Body of pancreas (tissue), 4 donors: Measurements from ENCODE around the gene CEP170B. TPM values are rescaled to one million over a fixed set of nuclear protein-coding genes. Genes with fewer than 3 reads are reported as not detected.

Experiments used
- ATAC-seq: fragments of 150-250 bp; one replicate; pipeline ENCODE4 v1.9.1; 2016
- DNase-seq, 4 donors: peaks; one replicate each; pipeline ENCODE4 v3.0.0-alpha.2; 2019
- H3K27ac ChIP-seq, 4 donors: fragments of 200-600 bp; sonication (generic); 1 replicate in 3 of 4; 2 replicates in 1 of 4; pipeline versions ENCODE4 v1.5.1 to v1.6.1; 2016 to 2019; ENCODE audit warnings: mild to moderate bottlenecking in 1 of 4, mixed read lengths in 1 of 4, moderate library complexity in 1 of 4
- H3K27me3 ChIP-seq, 2 donors: fragments of 200-600 bp; sonication (generic); one replicate each; pipeline ENCODE4 v1.6.0; 2016; ENCODE audit warnings: mild to moderate bottlenecking in 1 of 2
- H3K36me3 ChIP-seq, 2 donors: fragments of 200-600 bp; sonication (generic); replicated peaks in 1 of 2; 2 replicates each; pipeline ENCODE4 v1.5.1; 2016; ENCODE audit warnings: low read depth in 2 of 2; ENCODE audit not compliant: insufficient read depth in 1 of 2
- H3K4me1 ChIP-seq: fragments of 200-600 bp; sonication (generic); one replicate; pipeline ENCODE4 v1.6.0; 2016
- H3K4me3 ChIP-seq, 2 donors: fragments of 200-600 bp; sonication (generic); 1 replicate in 1 of 2; 2 replicates in 1 of 2; pipeline ENCODE4 v1.5.1; 2016 to 2019
- H3K9me3 ChIP-seq, 3 donors: fragments of 200-600 bp; sonication (generic); 1 replicate in 2 of 3; 2 replicates in 1 of 3; pipeline ENCODE4 v1.5.1; 2016
- CTCF ChIP-seq, 7 experiments: fragments of 450-650 bp in 4 of 7; fragments of 200-600 bp in 3 of 7; sonication (generic) in 3 of 7; IDR thresholded peaks; one replicate each; pipeline ENCODE4 v1.5.1; 2016 to 2019; ENCODE audit warnings: antibody characterized with exemption in 7 of 7
- POLR2A ChIP-seq, 3 donors: fragments of 450-650 bp; IDR thresholded peaks; one replicate each; pipeline ENCODE4 v1.6.1; 2016; ENCODE audit warnings: antibody characterized with exemption in 3 of 3, mild to moderate bottlenecking in 2 of 3
- WGBS, 2 donors: methylation state at CpG; one replicate each; pipeline ENCODE4 v1.1.5; 2017; 5-methylcytosine and 5-hydroxymethylcytosine counted together
- intact Hi-C: fragments of 100-400 bp; cut with DNase I; formaldehyde crosslinking; loops from one replicate; pipeline ENCODE4 v1.15.1; 2023
- total RNA-seq, 2 donors: library from RNA; depleted of rRNA; stranded (reverse); fragments of >200 nt; gene quantifications; one replicate each; pipeline ENCODE4 v1.1.0, GENCODE V29; 2016

The CEP170B gene
- total RNA-seq, 2 donors from 2014 or later = 23.6 to 41.9 TPM

- H3K4me3 ChIP-seq = no peak overlapping the region
- no peaks in the 10 kb centered on the region for H3K9me3 ChIP-seq
- intact Hi-C loops = no loop called here
- H3K27ac ChIP-seq = no peak overlapping the region
- WGBS, 2 donors = 83 to 85% methylated on average over 2 of the region's 2 CpGs
- no peaks in the 10 kb centered on the region for H3K27me3 ChIP-seq
- no peak for ATAC-seq
- H3K4me1 ChIP-seq = peaks cover 13% of the 10 kb centered on the region
- TF ChIP-seq CTCF (IDR thresholded peaks at IDR 0.05) = no peak
- no peak for TF ChIP-seq POLR2A (IDR thresholded peaks at IDR 0.05)
- no peaks in the 10 kb centered on the region for H3K36me3 ChIP-seq
- no peak for DNase-seq
Measured at GRCh38 chr14:104938436-104938835, 73.4 kb downstream of the CEP170B start.

- no peaks in the 10 kb centered on the region for H3K27me3 ChIP-seq
- intact Hi-C loops = no loop called here
- DNase-seq (no peak), ATAC-seq (no peak)
- no peak overlapping the region for H3K4me3 ChIP-seq
- H3K27ac ChIP-seq = no peak overlapping the region
- WGBS, 2 donors = 100% methylated on average over 1 of the region's 1 CpG; no CpG with 5 or more reads in 1 of the 2 donors
- H3K4me1 ChIP-seq = peaks cover 13% of the 10 kb centered on the region
- TF ChIP-seq CTCF (IDR thresholded peaks at IDR 0.05) (no peak), POLR2A (IDR thresholded peaks at IDR 0.05) (no peak)
- no peaks in the 10 kb centered on the region for H3K9me3 ChIP-seq
- no peaks in the 10 kb centered on the region for H3K36me3 ChIP-seq
Measured at GRCh38 chr14:104938960-104939359, 73.9 kb downstream of the CEP170B start.

- Histone ChIP-seq H3K9me3 (no peaks in the 10 kb centered on the region), H3K4me1 (peaks cover 10% of the 10 kb centered on the region), H3K4me3 (no peak overlapping the region), H3K36me3 (no peaks in the 10 kb centered on the region), H3K27ac (no peak overlapping the region), H3K27me3 (no peaks in the 10 kb centered on the region)
- TF ChIP-seq POLR2A (IDR thresholded peaks at IDR 0.05) = no peak
- ATAC-seq = peak; percentile 60
- intact Hi-C loops = no loop called here
- DNase-seq = peak in 1 of 4 donors; percentile 15
- WGBS, 2 donors = 54 to 55% methylated on average over 7 to 11 of the region's 11 CpGs
Measured at GRCh38 chr14:104939666-104940410, 74.8 kb downstream of the CEP170B start.

- ATAC-seq = no peak
- H3K36me3 ChIP-seq = no peaks in the 10 kb centered on the region
- DNase-seq = peak in 1 of 4 donors; percentile 3
- 60 to 61% methylated on average over 3 of the region's 3 CpGs for whole genome bisulfite sequencing, 2 donors
- H3K4me1 ChIP-seq = peaks cover 2% of the 10 kb centered on the region
- H3K9me3 ChIP-seq = no peaks in the 10 kb centered on the region
- intact Hi-C loops = no loop called here
- no peak overlapping the region for H3K4me3 ChIP-seq
- H3K27me3 ChIP-seq = no peaks in the 10 kb centered on the region
- TF ChIP-seq CTCF (IDR thresholded peaks at IDR 0.05) = peak in 1 of 7 experiments; percentile 14
- TF ChIP-seq POLR2A (IDR thresholded peaks at IDR 0.05) = no peak
- H3K27ac ChIP-seq = no peak overlapping the region
Measured at GRCh38 chr14:104940526-104941150, 75.6 kb downstream of the CEP170B start.

- no peaks in the 10 kb centered on the region for H3K9me3 ChIP-seq
- ATAC-seq (no peak), DNase-seq (peak in 1 of 4 donors; percentile 2)
- H3K36me3 ChIP-seq = no peaks in the 10 kb centered on the region
- H3K4me3 ChIP-seq = no peak overlapping the region
- WGBS, 2 donors = 79 to 84% methylated on average over 12 to 25 of the region's 26 CpGs
- H3K27me3 ChIP-seq = no peaks in the 10 kb centered on the region
- H3K4me1 ChIP-seq = no peaks in the 10 kb centered on the region
- H3K27ac ChIP-seq = no peak overlapping the region
- intact Hi-C loops = no loop called here
- TF ChIP-seq POLR2A (IDR thresholded peaks at IDR 0.05) (no peak), CTCF (IDR thresholded peaks at IDR 0.05) (no peak)
Measured at GRCh38 chr14:104941508-104942365, 76.7 kb downstream of the CEP170B start.
